Psoas muscle (tissue), 8 donors: ENCODE measurements around the gene GABRA5. TPM values are rescaled to one million over a fixed set of nuclear protein-coding genes. Genes with fewer than 3 reads are reported as not detected.

Experiments used
- ATAC-seq, 4 donors: fragments of 200-7000 bp; cut with Tn5 transposase; one replicate each; pipeline ENCODE4 v1.9.1; 2020; ENCODE audit warnings: moderate library complexity in 3 of 4, mild to moderate bottlenecking in 2 of 4
- DNase-seq, 2 donors: peaks; one replicate each; pipeline ENCODE4 v3.0.0-alpha.2; 2020
- H3K27ac ChIP-seq: fragments of 200-600 bp; one replicate; pipeline ENCODE4 v1.8.0; 2022
- H3K27me3 ChIP-seq, 3 donors: fragments of 200-600 bp in 1 of 3; one replicate each; pipeline versions ENCODE4 v1.6.1 to v1.8.0; 2013 to 2022; ENCODE audit warnings: low read length in 2 of 3, mild to moderate bottlenecking in 2 of 3, moderate library complexity in 1 of 3; ENCODE audit not compliant: insufficient read depth in 3 of 3
- H3K36me3 ChIP-seq, 2 donors: fragments of 200-600 bp in 1 of 2; one replicate each; pipeline versions ENCODE4 v1.6.1 to v1.8.0; 2013 to 2022; ENCODE audit warnings: low read depth in 1 of 2, mild to moderate bottlenecking in 1 of 2, moderate library complexity in 1 of 2; ENCODE audit not compliant: insufficient read depth in 1 of 2
- H3K4me1 ChIP-seq: fragments of 200-600 bp; one replicate; pipeline ENCODE4 v1.8.0; 2022
- H3K4me3 ChIP-seq: fragments of 200-600 bp; one replicate; pipeline ENCODE4 v1.8.0; 2022; ENCODE audit warnings: mild to moderate bottlenecking
- H3K9me3 ChIP-seq: fragments of 200-600 bp; one replicate; pipeline ENCODE4 v1.8.0; 2022
- WGBS, 3 donors: extraction: QIAGEN DNeasy Blood & Tissue Kit; methylation state at CpG; one replicate each; pipeline versions ENCODE4 v1.1.6 to v1.1.7; 2013; 5-methylcytosine and 5-hydroxymethylcytosine counted together
- intact Hi-C, 2 donors: fragments of 100-400 bp; cut with DNase I; formaldehyde crosslinking; loops; one replicate each; pipeline versions ENCODE4 v1.11.0 to v1.14.2; 2022
- polyA plus RNA-seq, 3 donors: library from polyadenylated mRNA; stranded (reverse); fragments of 200-250 nt; gene quantifications; one replicate each; pipeline ENCODE4 v1.2.3, GENCODE V29; 2013
- total RNA-seq, 4 donors: library from RNA; stranded (reverse); fragmentation: NEBNext Ultra II Directional in 2 of 4; extraction: Animal tissue kit (Norgen Biotek cat#: 25700) in 2 of 4; gene quantifications; one replicate each; pipeline versions ENCODE4 v1.2.1 to v1.2.4, GENCODE V29; 2021 to 2023
- TF ChIP-seq, protein P1 (sequence below): fragments of 200-600 bp; IDR thresholded peaks from one replicate; pipeline ENCODE4 v1.8.0; 2022; ENCODE audit warnings: antibody characterized with exemption
- donor health status: healthy with polysubstance abuse.
- donor health status: DM: no; HTN: no; CAD: no; lungs with moderate emphysema.
- donor health status: Bipolar disorder and iron deficiency.
- donor health status: healthy.
- donor health status: DM: yes; HTN: yes; CAD: no.
- donor health status: DM: no; HTN: no; CAD: no.
- donor health status: DM: no; HTN: no; CAD: no.
- donor health status: DM: yes; HTN: yes; CAD: no.

Gene GABRA5
- total and polyA plus RNA-seq, 7 donors, result 0.01 to 0.05 TPM; not detected in 5

DNA sequence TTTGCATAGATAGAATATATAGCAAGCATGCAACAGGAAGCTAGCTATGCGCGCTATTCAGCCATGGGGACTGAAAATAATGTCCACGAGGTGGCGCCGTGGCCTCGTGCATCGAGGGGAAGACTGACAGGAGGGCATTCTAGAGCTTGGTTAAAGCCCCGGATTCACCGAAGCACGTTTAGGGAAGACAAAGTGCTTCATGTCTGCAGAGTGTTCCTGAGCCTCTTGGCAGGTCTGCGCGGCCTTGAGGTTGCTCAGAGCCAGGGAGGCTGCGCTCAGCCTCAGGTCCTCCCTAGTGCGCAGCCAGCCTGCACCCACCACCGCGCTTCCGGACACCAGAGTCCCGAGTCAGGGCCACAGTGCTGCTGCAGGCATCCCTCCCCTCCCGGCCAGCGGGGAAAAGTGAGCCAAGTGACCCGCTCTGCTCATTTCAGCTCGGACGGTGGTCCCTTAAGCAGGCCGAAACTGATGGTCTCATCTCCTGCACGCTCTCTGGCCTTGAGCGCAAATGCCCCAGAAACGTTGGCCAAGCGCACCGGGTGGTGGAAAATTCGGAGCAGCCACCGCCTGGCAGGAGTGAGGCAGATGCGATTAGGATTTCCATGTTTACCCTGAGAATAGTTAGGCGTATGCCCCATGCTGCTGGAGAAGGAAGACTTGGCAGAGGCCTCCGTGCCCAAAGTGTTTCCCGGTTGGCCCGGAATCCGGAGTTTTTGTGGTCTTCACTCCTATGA is 24.8 kb downstream of the GABRA5 start:
- peaks cover 0 to 22% (median 6%) of the 10 kb centered on the region in 3 donors for H3K27me3 ChIP-seq

DNA sequence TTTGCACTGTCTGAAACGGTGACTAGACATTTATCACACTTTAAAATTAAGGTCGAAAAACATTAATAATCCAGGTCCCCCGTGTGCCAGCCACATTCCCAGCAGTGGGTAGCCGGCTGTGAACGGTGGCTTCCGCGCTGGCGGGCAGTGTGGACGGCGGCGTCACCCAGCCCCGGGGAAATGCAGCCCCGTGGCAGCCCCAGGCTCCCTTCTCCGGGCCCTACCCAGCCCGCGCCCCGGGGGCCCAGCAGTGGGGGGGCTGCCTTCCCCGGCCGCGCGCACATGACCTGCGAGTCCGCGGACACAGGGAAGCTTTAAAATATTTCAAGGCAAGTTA is 25.3 kb downstream of the GABRA5 start:
- H3K27ac ChIP-seq, result no peak overlapping the region
- 14 to 38% (median 19%) methylated on average over 24 of the region's 24 CpGs for WGBS, 3 donors
- intact Hi-C loops, result loop anchor here in 1 of 2 donors (10.0 kb wide), 1 partner anchor 123 kb away; no protein-coding TSS in a partner anchor
- peaks cover 0 to 22% (median 6%) of the 10 kb centered on the region in 3 donors for H3K27me3 ChIP-seq
- no peaks in the 10 kb centered on the region for H3K9me3 ChIP-seq
- ATAC-seq (no peak), DNase-seq (no peak)
- H3K4me1 ChIP-seq, result no peaks in the 10 kb centered on the region
- no peak overlapping the region for H3K4me3 ChIP-seq
- TF ChIP-seq, protein P1, sequence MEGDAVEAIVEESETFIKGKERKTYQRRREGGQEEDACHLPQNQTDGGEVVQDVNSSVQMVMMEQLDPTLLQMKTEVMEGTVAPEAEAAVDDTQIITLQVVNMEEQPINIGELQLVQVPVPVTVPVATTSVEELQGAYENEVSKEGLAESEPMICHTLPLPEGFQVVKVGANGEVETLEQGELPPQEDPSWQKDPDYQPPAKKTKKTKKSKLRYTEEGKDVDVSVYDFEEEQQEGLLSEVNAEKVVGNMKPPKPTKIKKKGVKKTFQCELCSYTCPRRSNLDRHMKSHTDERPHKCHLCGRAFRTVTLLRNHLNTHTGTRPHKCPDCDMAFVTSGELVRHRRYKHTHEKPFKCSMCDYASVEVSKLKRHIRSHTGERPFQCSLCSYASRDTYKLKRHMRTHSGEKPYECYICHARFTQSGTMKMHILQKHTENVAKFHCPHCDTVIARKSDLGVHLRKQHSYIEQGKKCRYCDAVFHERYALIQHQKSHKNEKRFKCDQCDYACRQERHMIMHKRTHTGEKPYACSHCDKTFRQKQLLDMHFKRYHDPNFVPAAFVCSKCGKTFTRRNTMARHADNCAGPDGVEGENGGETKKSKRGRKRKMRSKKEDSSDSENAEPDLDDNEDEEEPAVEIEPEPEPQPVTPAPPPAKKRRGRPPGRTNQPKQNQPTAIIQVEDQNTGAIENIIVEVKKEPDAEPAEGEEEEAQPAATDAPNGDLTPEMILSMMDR, result no peak
- H3K36me3 ChIP-seq, result no peaks in the 10 kb centered on the region

More for the DNA sequence above, 24.8 kb downstream of the GABRA5 start:
- peak in 1 of 4 donors; percentile 42 for ATAC-seq
- 7 to 11% (median 8%) methylated on average over 37 of the region's 37 CpGs for WGBS, 3 donors
- Histone ChIP-seq H3K27ac (no peak overlapping the region), H3K4me1 (no peaks in the 10 kb centered on the region), H3K36me3 (no peaks in the 10 kb centered on the region), H3K4me3 (no peak overlapping the region), H3K9me3 (no peaks in the 10 kb centered on the region)
- TF ChIP-seq, protein P1, result peak; percentile 32
- intact Hi-C loops, result loop anchor here in 1 of 2 donors (10.0 kb wide), 1 partner anchor 123 kb away; no protein-coding TSS in a partner anchor
- no peak for DNase-seq

DNA sequence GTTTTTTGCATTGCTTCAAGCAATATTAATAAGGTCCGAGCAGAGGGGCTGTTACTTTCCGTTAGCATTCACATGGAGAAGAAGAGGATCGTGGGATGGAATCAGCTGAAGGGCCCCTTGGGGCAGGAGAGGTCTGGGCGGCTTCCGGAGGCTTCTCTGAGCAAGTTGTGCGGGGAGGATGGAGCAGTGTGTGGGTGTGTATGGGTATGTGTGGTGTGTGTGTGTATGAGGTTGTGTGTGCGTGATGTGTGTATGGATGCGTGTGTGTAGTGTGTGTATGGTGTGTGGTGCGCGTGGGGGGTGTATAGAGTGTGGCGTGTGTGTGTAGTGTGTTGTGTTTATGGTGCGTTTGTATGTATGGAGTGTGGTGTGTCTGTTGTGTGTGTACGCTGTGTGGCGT is 25.8 kb downstream of the GABRA5 start:
- intact Hi-C loops, result loop anchor here in 1 of 2 donors (10.0 kb wide), 1 partner anchor 122 kb away; no protein-coding TSS in a partner anchor
- no peak for ATAC-seq
- peaks cover 0 to 22% (median 6%) of the 10 kb centered on the region in 3 donors for H3K27me3 ChIP-seq

DNA sequence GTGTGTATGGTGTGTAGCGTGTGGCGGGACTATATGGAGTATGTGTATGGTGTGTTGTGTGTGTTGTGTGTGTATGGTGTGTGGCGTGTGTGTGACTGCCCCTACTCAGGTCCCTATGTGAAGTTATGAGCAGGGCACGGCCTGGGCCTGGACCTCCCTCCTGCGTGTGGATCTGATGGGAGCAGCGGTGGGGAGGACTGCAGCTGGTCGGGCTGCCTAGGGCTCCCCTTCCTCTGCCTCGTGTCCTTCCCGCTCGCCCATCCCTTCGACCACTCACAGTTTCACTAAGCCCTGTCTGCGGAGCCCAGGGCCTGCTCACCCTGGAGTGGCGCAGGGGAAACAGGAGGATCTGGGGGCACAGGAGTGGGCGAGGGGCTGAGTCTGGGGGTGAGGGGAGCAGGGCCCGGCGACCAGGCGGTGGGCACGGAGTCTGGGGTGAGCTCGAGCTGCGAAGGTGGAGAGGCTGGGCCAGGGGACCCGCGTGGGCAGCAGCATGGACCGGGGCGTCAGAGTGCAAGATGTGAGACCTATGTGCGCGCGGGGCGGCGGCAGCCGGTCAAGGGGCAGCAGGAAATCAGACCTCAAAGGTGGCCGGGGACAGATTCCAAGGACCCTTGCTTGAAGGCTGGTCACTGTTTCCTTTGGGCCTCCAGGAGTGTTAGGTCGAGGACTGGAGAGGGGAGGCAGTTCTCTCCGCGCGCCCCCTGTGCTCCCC is 26.6 kb downstream of the GABRA5 start:
- intact Hi-C loops, result loop anchor here in 1 of 2 donors (10.0 kb wide), 1 partner anchor 121 kb away; no protein-coding TSS in a partner anchor

More for the DNA sequence above, 25.8 kb downstream of the GABRA5 start:
- Histone ChIP-seq H3K36me3 (no peaks in the 10 kb centered on the region), H3K4me1 (no peaks in the 10 kb centered on the region), H3K9me3 (no peaks in the 10 kb centered on the region), H3K27ac (no peak overlapping the region), H3K4me3 (no peak overlapping the region)
- TF ChIP-seq, protein P1, result no peak
- WGBS, 3 donors, result 77 to 80% (median 80%) methylated on average over 14 of the region's 14 CpGs
- DNase-seq, result no peak

More for the DNA sequence above, 26.6 kb downstream of the GABRA5 start:
- ATAC-seq (no peak), DNase-seq (no peak)
- Histone ChIP-seq H3K27me3 (peaks cover 0 to 22% (median 4%) of the 10 kb centered on the region in 3 donors), H3K4me1 (no peaks in the 10 kb centered on the region), H3K36me3 (no peaks in the 10 kb centered on the region), H3K27ac (no peak overlapping the region), H3K4me3 (no peak overlapping the region), H3K9me3 (peaks cover 5% of the 10 kb centered on the region)
- 74 to 83% (median 82%) methylated on average over 32 to 35 of the region's 35 CpGs for WGBS, 3 donors
- TF ChIP-seq, protein P1, result no peak
